GM12801 (cell line): Measurements from ENCODE around the gene TAF4B.

Experiments used
- CTCF ChIP-seq: IDR thresholded peaks from one replicate; pipeline ENCODE4 v1.5.1; 2011; ENCODE audit warnings: control low read depth; ENCODE audit not compliant: insufficient read length; ENCODE audit errors: extremely low read depth

Gene TAF4B

DNA sequence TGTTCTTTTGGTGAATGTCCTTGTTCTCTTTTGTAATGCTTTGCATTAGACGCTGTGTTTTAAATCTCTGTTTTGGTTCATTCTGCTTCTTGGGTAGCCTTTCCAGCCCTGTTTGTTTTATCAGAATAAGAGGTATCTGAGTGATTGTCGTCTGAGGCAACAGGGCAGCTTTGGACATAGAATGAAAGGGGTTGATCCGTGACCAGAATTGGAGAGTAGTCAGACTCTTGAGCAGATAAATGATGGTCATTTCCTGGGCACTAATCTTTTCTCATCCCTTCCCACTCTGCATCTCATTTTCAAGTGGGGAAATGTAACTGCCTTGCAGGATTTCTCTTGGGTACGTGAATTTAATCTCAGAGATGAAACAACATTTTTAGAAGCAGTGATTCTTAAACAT is 61.4 kb downstream of the TAF4B start:
- no peak for TF ChIP-seq CTCF

GRCh38 chr18:26290385-26290784 is 64.1 kb downstream of the TAF4B start:
- TF ChIP-seq CTCF: no peak

DNA sequence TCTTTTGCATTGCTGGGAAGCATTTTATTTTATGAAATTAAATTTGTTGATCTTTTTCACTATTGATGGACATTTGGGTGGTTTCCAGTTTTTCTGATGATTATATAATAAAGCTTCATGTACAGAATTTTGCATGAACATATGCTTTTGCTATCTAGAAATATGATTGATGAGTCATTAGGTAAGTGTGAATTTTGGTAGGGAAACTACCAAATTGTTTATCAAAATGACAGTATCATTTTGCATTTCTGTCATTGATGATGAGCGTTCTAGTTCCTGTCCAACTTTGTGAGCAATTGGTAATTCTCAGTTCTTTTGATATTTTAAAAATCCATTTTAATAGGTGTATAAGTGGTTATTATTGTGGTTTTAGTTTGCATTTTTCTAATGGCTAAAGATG is 67.7 kb downstream of the TAF4B start:
- no peak for TF ChIP-seq CTCF

GRCh38 chr18:26298107-26298506 is 71.9 kb downstream of the TAF4B start:
- TF ChIP-seq CTCF: no peak

- no peak for TF ChIP-seq CTCF
Observed at GRCh38 chr18:26301681-26302080, 75.4 kb downstream of the TAF4B start.

- no peak for TF ChIP-seq CTCF
Observed at GRCh38 chr18:26304511-26304910, 78.3 kb downstream of the TAF4B start.

- no peak for TF ChIP-seq CTCF
Observed at GRCh38 chr18:26307161-26307773, 81.0 kb downstream of the TAF4B start.

DNA sequence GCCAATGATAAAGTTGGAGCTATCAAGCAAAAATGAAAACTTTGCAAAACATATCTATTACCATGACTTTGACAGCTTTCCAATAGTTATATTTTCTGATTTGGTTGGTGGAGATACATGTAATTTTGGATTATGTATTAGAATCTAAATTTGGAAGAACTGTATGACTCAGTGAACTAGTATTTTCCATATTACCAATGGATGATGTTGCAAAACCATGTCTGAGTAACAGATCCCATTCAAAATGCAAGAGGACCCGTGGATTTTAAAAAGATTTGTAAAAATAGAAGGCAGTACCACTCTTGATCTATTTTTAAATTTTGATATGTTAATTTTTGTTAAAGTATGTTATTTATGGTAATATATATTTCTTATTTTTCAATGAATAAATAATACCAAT is 83.0 kb downstream of the TAF4B start:
- no peak for TF ChIP-seq CTCF
